NK-92 treated with Interleukin-12 subunit alpha and Interleukin-12 subunit beta, amount 100 ng/mL, for 24 hours (cell line): ENCODE data around the gene NPIPA7.
"Not testable (repeated sequence)": the region's sequence is repeated elsewhere in the genome, so short reads cannot be mapped to it uniquely, and the experiment has no call there.

Source experiments
- DNase-seq: peaks from one replicate; lab custom pipeline; 2025; lab: John Stamatoyannopoulos, UW

NPIPA7 gene

DNA sequence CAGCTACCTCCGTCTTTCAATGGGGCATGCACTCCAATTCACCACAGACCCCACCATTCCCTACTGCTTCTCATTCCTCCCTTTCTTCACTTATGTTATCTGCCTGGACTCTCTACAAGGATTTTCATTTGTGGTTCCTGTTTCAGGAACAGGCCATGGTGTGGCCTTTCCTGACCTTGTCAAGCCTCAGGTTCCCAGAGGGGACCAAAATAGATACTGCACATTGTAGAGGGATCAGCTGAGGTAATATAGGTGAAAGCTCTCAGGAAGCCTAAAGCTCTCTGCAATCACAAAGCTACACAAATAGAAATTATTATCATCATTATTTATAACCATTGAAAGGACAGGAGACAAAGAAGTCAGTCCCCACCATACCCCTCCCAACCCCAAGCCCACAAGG lies 41.6 kb downstream of the NPIPA7 start:
- not testable (repeated sequence) for DNase-seq

DNA sequence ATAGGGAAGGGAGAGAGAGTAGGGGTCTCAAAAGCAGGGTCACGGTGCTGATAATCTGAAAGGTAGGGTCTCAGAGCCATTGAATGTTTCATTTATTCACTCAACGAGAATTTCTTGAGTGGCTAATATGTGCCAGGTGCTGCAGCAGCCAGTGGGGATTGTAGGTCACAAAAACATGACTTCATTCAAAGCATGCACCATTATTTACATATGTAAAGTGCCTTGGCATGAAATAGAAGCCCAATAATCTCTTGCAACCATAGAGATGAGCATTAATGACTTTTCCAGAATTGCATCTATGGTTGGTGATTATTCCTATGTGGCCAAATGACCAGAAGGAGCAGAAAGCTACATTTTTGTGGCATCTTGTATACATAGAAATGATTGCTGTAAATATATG lies 46.2 kb downstream of the NPIPA7 start:
- not testable (repeated sequence) for DNase-seq

DNA sequence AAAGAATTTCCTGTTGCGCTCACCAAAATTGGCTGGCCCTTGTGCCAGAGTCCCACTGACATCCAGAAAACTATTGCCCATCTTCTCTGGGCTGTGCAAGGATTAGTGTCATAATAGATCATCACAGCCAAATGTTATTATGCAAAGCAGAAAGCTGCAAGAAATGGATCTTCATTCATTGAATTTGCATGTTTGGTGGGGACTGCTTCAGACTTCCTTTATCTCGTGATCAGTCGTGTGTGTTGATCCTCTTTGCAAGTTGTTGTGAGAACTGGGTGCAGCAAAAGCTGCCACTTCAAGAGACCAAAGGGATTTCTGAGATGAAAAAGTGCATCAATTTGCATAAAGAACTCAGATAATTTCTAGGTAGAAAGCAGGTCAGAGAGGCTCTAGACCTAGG lies 52.2 kb downstream of the NPIPA7 start:
- not testable (repeated sequence) for DNase-seq

DNA sequence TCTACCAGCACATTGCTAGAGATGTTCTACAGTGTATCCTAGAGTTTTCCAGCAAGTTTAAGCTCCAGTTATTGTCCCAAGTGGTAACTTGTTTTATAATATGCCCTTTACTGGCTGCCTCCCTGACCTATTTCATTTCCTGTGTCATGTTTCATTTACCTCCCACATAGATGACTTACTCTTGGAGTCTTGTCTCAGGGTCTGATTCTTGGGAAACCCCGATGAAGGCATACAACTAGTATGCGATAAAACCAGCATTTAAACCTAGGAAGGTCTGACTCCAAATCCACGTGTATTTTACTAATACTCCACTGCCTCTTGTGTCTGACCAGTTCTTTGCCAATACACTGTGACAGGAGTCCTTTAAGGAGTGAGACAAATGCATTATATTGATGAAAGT lies 55.8 kb downstream of the NPIPA7 start:
- not testable (repeated sequence) for DNase-seq

DNA sequence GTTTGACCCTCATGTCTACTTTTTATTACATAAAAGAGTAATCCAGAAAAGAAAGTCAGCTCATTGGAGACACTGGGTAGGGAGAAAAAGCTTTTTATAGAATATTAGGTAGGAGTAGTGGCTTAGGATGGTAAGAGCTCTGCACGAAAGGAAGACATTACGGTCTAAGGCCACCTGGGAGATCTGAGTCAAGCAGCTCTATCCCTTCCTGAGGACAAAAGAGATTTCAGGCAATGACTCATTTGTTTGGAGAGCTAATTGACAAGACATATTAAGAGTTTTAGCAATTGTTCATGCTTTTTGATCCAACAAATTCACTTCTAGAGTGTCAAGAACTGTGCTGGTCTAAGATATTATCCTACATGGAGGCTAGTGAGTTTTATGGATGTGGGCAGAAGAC lies 62.5 kb downstream of the NPIPA7 start:
- not testable (repeated sequence) for DNase-seq
